Measurements from ENCODE around the gene ARHGEF10L.

The ARHGEF10L gene

GRCh38 chr1:17521946-17522612 lies 17.4 kb upstream of the ARHGEF10L start:
- DNase-seq, result no peak

GRCh38 chr1:17523321-17524041 lies 16.0 kb upstream of the ARHGEF10L start:
- no peak for DNase-seq

- no peak for DNase-seq
Observed at GRCh38 chr1:17524645-17525044, 14.9 kb upstream of the ARHGEF10L start.

GRCh38 chr1:17525996-17526686 lies 13.4 kb upstream of the ARHGEF10L start:
- no peak for DNase-seq

GRCh38 chr1:17527036-17527914 lies 12.2 kb upstream of the ARHGEF10L start:
- no peak for DNase-seq

GRCh38 chr1:17529381-17529780 lies 10.1 kb upstream of the ARHGEF10L start:
- no peak for DNase-seq

- DNase-seq, result no peak
Observed at GRCh38 chr1:17531343-17531681, 8.2 kb upstream of the ARHGEF10L start.

- no peak for DNase-seq
Observed at GRCh38 chr1:17531682-17532487, 7.6 kb upstream of the ARHGEF10L start.

- no peak for DNase-seq
Observed at GRCh38 chr1:17533201-17533600, 6.3 kb upstream of the ARHGEF10L start.

- DNase-seq, result no peak
Observed at GRCh38 chr1:17535300-17535936, 4.1 kb upstream of the ARHGEF10L start.

- no peak for DNase-seq
Observed at GRCh38 chr1:17538010-17538409, 1.5 kb upstream of the ARHGEF10L start.

- no peak for DNase-seq
Observed at GRCh38 chr1:17538428-17539117, 925 bp upstream of the ARHGEF10L start.

- DNase-seq, result no peak
Observed at GRCh38 chr1:17539118-17539476, 401 bp upstream of the ARHGEF10L start.

GRCh38 chr1:17540255-17541001 lies 930 bp downstream of the ARHGEF10L start:
- peak; percentile 58 for DNase-seq

GRCh38 chr1:17542645-17543044 lies 3.1 kb downstream of the ARHGEF10L start:
- DNase-seq, result no peak

- DNase-seq, result no peak
Observed at GRCh38 chr1:17544776-17545350, 5.4 kb downstream of the ARHGEF10L start.

- DNase-seq, result no peak
Observed at GRCh38 chr1:17545356-17545755, 5.9 kb downstream of the ARHGEF10L start.

GRCh38 chr1:17546946-17547670 lies 7.6 kb downstream of the ARHGEF10L start:
- DNase-seq, result no peak

- DNase-seq, result no peak
Observed at GRCh38 chr1:17549384-17549783, 9.9 kb downstream of the ARHGEF10L start.

Data from NCI-H524 treated with DMSO at 0.1 percent for 48 hours (cell line).